HepG2 (cell line): Measurements from ENCODE around the gene KIF22. TPM values are rescaled to one million over a fixed set of nuclear protein-coding genes. Genes with fewer than 3 reads are reported as not detected.

Source experiments
- ARNT ChIP-seq: fragments of 450-650 bp; IDR thresholded peaks from 2 replicates; pipeline ENCODE4 v1.6.1; 2017
- CBX1 ChIP-seq: IDR thresholded peaks from one replicate; pipeline ENCODE4 v1.6.1; 2016; ENCODE audit warnings: antibody characterized with exemption, low read depth
- CENPT ChIP-seq: sonication (generic); formaldehyde crosslinking; IDR thresholded peaks from 2 replicates; pipeline ENCODE4 v1.8.0; 2022; ENCODE audit warnings: low read depth, mild to moderate bottlenecking, moderate library complexity, missing genetic modification reagents
- CREM ChIP-seq, 2 experiments: sonication (generic) in 1 of 2; formaldehyde crosslinking in 1 of 2; IDR thresholded peaks; 2 replicates each; pipeline versions ENCODE4 v1.4.0 to v1.6.1; 2016 to 2020; ENCODE audit warnings: antibody characterized with exemption in 1 of 2, mild to moderate bottlenecking in 1 of 2, missing genetic modification reagents in 1 of 2
- CSRNP2 ChIP-seq: sonication (generic); formaldehyde crosslinking; conservative IDR thresholded peaks from 2 replicates; pipeline ENCODE4 v1.8.0; 2022; ENCODE audit warnings: low read depth, missing genetic modification reagents
- EZH2 ChIP-seq: conservative IDR thresholded peaks from 2 replicates; pipeline ENCODE4 v1.6.1; 2012; ENCODE audit warnings: mild to moderate bottlenecking, low read depth, low read length, moderate library complexity
- KDM2A ChIP-seq: sonication (generic); formaldehyde crosslinking; IDR thresholded peaks from 2 replicates; pipeline ENCODE4 v1.4.0; 2020; ENCODE audit warnings: low read depth, missing genetic modification reagents, borderline replicate concordance
- KLF13 ChIP-seq: sonication (generic); formaldehyde crosslinking; IDR thresholded peaks from 2 replicates; pipeline ENCODE4 v1.4.0; 2020; ENCODE audit warnings: mild to moderate bottlenecking, missing genetic modification reagents
- MLXIP ChIP-seq: sonication (generic); formaldehyde crosslinking; IDR thresholded peaks from 2 replicates; pipeline ENCODE4 v1.9.0; 2021; ENCODE audit warnings: missing genetic modification reagents, borderline replicate concordance
- MYPOP ChIP-seq: sonication (generic); formaldehyde crosslinking; IDR thresholded peaks from 2 replicates; pipeline ENCODE4 v1.8.1; 2023; ENCODE audit warnings: mild to moderate bottlenecking, moderate library complexity, missing genetic modification reagents
- NPAS2 ChIP-seq: sonication (generic); formaldehyde crosslinking; IDR thresholded peaks from 2 replicates; pipeline ENCODE4 v1.8.0; 2022; ENCODE audit warnings: mild to moderate bottlenecking, missing genetic modification reagents, borderline replicate concordance
- SP140L ChIP-seq: sonication (generic); formaldehyde crosslinking; IDR thresholded peaks from 2 replicates; pipeline ENCODE4 v1.4.0; 2020; ENCODE audit warnings: missing genetic modification reagents, borderline replicate concordance
- SSRP1 ChIP-seq: IDR thresholded peaks from 2 replicates; pipeline ENCODE4 v1.6.1; 2016; ENCODE audit warnings: control low read depth
- TCF7L2 ChIP-seq: IDR thresholded peaks from 2 replicates; pipeline ENCODE4 v1.6.1; 2011; ENCODE audit warnings: mild to moderate bottlenecking, low read depth, low read length, moderate library complexity
- ZFP36L2 ChIP-seq: sonication (generic); formaldehyde crosslinking; IDR thresholded peaks from 2 replicates; pipeline ENCODE4 v1.4.0; 2020; ENCODE audit warnings: missing genetic modification reagents
- ZFY ChIP-seq: sonication (generic); formaldehyde crosslinking; IDR thresholded peaks from 2 replicates; pipeline ENCODE4 v1.4.0; 2020; ENCODE audit warnings: missing genetic modification reagents
- ZKSCAN8 ChIP-seq: IDR thresholded peaks from 2 replicates; pipeline ENCODE4 v1.6.1; 2016; ENCODE audit warnings: borderline replicate concordance, missing genetic modification reagents, missing compliant biosample characterization
- ZMYM4 ChIP-seq: sonication (generic); formaldehyde crosslinking; IDR thresholded peaks from 2 replicates; pipeline ENCODE4 v1.8.1; 2023; ENCODE audit warnings: mild to moderate bottlenecking, missing genetic modification reagents
- ZNF121 ChIP-seq: sonication (generic); formaldehyde crosslinking; IDR thresholded peaks from 2 replicates; pipeline ENCODE4 v1.5.0; 2020; ENCODE audit warnings: mild to moderate bottlenecking, missing genetic modification reagents
- ZNF143 ChIP-seq: sonication (generic); formaldehyde crosslinking; IDR thresholded peaks from 2 replicates; pipeline ENCODE4 v1.4.0; 2020; ENCODE audit warnings: missing genetic modification reagents
- ZNF230 ChIP-seq: sonication (generic); formaldehyde crosslinking; IDR thresholded peaks from 2 replicates; pipeline ENCODE4 v1.4.0; 2020; ENCODE audit warnings: mild to moderate bottlenecking, missing genetic modification reagents
- ZNF263 ChIP-seq: sonication (generic); formaldehyde crosslinking; IDR thresholded peaks from 2 replicates; pipeline ENCODE4 v1.4.0; 2020; ENCODE audit warnings: missing genetic modification reagents
- ZNF276 ChIP-seq: sonication (generic); formaldehyde crosslinking; IDR thresholded peaks from 2 replicates; pipeline ENCODE4 v1.4.0; 2020; ENCODE audit warnings: mild to moderate bottlenecking, low read depth, missing genetic modification reagents
- ZNF280B ChIP-seq: sonication (generic); formaldehyde crosslinking; IDR thresholded peaks from 2 replicates; pipeline ENCODE4 v1.5.0; 2020; ENCODE audit warnings: missing genetic modification reagents, mild to moderate bottlenecking, borderline replicate concordance
- polyA plus RNA-seq, 8 experiments: library from polyadenylated mRNA; depleted of rRNA in 3 of 8; stranded (reverse) in 7 of 8; unstranded in 1 of 8; fragments of >200 nt; fragmentation: Illumina TruSeq in 4 of 8; extraction: Trizol in 4 of 8; gene quantifications; 2 replicates each; pipeline versions ENCODE4 v1.2.1 to v1.2.3, GENCODE V29; 2011 to 2016; ENCODE audit warnings: low read depth in 4 of 8, missing spikeins in 1 of 8, mixed read lengths in 1 of 8; ENCODE audit not compliant: insufficient read depth in 1 of 8
- total RNA-seq, 5 experiments: library from RNA; depleted of rRNA; stranded (reverse); fragments of >200 nt; fragmentation: Illumina TruSeq; extraction: Trizol; gene quantifications; 2 replicates each; pipeline ENCODE4 v1.2.3, GENCODE V29; 2016; ENCODE audit warnings: low read depth in 1 of 5

The KIF22 gene
- total and polyA plus RNA-seq, 2 of the 13 experiments (the other 11 are each of a cell fraction or from before 2014, with no cell fraction given): 95.8 to 118 TPM

GRCh38 chr16:29826342-29826695 lies 35.8 kb downstream of the KIF22 start (continued):
- TF ChIP-seq ZNF280B: no peak
- TF ChIP-seq ZFY (CRISPR knock-in tag): no peak
- TF ChIP-seq ZNF276 (CRISPR knock-in tag): no peak
- no peak for TF ChIP-seq KLF13 (CRISPR knock-in tag)
- peak; percentile 40 for TF ChIP-seq CBX1
- TF ChIP-seq NPAS2 (CRISPR knock-in tag): no peak
- no peak for TF ChIP-seq MLXIP (CRISPR knock-in tag)
- no peak for TF ChIP-seq SSRP1 (CRISPR knock-in tag)
- no peak for TF ChIP-seq ZMYM4 (CRISPR knock-in tag)
- no peak for TF ChIP-seq SP140L
- no peak for TF ChIP-seq ZKSCAN8 (CRISPR knock-in tag)
- TF ChIP-seq TCF7L2: no peak
- TF ChIP-seq EZH2: no peak
- no peak for TF ChIP-seq ZFP36L2 (CRISPR knock-in tag)
- TF ChIP-seq CSRNP2 (CRISPR knock-in tag): no peak
- TF ChIP-seq ZNF143 (CRISPR knock-in tag): no peak
- TF ChIP-seq ARNT: no peak
- TF ChIP-seq CREM (IDR thresholded peaks at IDR 0.05): no peak
- TF ChIP-seq CREM (CRISPR knock-in tag; IDR thresholded peaks at IDR 0.05): no peak
- no peak for TF ChIP-seq ZNF230
- 0 out of 2 replicates have a peak, but pooled peaks have one; percentile 2 for TF ChIP-seq KDM2A (CRISPR knock-in tag)
- 0 out of 2 replicates have a peak, but pooled peaks have one; percentile 46 for TF ChIP-seq ZNF121 (CRISPR knock-in tag)
- no peak for TF ChIP-seq MYPOP
- TF ChIP-seq CENPT (CRISPR knock-in tag): no peak
- TF ChIP-seq ZNF263 (CRISPR knock-in tag): peak; percentile 40; the same call in 1 of the 2 replicates
